ENCODE results near the gene SNX21.

Gene SNX21

GRCh38 chr20:45883100-45883469 lies 49.5 kb downstream of the SNX21 start:
- DNase-seq, result no peak

- no peak for DNase-seq
These were observed 53.2 kb downstream of the SNX21 start for GRCh38 chr20:45886590-45887345.

GRCh38 chr20:45887346-45887715 lies 53.7 kb downstream of the SNX21 start, which contains the start of gene SPATA25:
Gene SPATA25 (minus strand): TSS chr20:45887622. CDS start chr20:45887590, 32 bp downstream.
- DNase-seq, result no peak

GRCh38 chr20:45888681-45889080 lies 55.1 kb downstream of the SNX21 start:
- no peak for DNase-seq

GRCh38 chr20:45890077-45890984 lies 56.7 kb downstream of the SNX21 start:
- DNase-seq, result peak; percentile 72

GRCh38 chr20:45890985-45891983 lies 57.7 kb downstream of the SNX21 start, which contains the start of the genes CTSA and NEURL2:
Gene CTSA (plus strand): TSS chr20:45891335. CDS start chr20:45891569, 234 bp downstream.
Gene NEURL2 (minus strand): TSS chr20:45891208. CDS start chr20:45890991, 217 bp downstream.
- peak; percentile 92 for DNase-seq

- DNase-seq, result no peak
These were observed 58.6 kb downstream of the SNX21 start for GRCh38 chr20:45892049-45892825.

Measured in stimulated activated CD8-positive, alpha-beta memory T cell treated with anti-CD3 and anti-CD28 coated beads, Interleukin-4, amount 100 ng/mL, for 48 hours (primary cell).